A673 (cell line): ENCODE data around the gene GPER1. TPM values are rescaled to one million over a fixed set of nuclear protein-coding genes. Genes with fewer than 3 reads are reported as not detected.

Experiments
- BruUV-seq: library from RNA; stranded (reverse); fragments of 400-500 nt; replicated peaks from 2 replicates; lab custom pipeline; 2021; lab: Mats Ljungman, UMichigan
- CTCF ChIA-PET: fragments of 300-600 bp; sonication (Branson Sonifier 250); formaldehyde crosslinking; loops from one replicate; lab custom pipeline; 2022; ENCODE audit warnings: antibody characterized with exemption; lab: Charles Lee
- POLR2A ChIA-PET: fragments of 300-600 bp; sonication (Branson Sonifier 250); formaldehyde crosslinking; loops from one replicate; lab custom pipeline; 2022; ENCODE audit warnings: antibody characterized with exemption; ENCODE audit not compliant: low non-redundant PET; lab: Charles Lee
- DNase-seq: peaks from one replicate; pipeline ENCODE4 v3.0.0-alpha.2; 2015; ENCODE audit warnings: low spot score
- H3K27ac ChIP-seq: fragments of 200-600 bp; sonication (generic); 2 replicates; pipeline ENCODE4 v1.5.1; 2016; ENCODE audit warnings: mixed run types, low read depth, mild to moderate bottlenecking, mixed read lengths, antibody characterized with exemption, low read length; ENCODE audit not compliant: poor library complexity, severe bottlenecking
- H3K27me3 ChIP-seq: fragments of 200-600 bp; sonication (generic); replicated peaks from 2 replicates; pipeline ENCODE4 v1.6.1; 2017; ENCODE audit warnings: mixed run types, low read depth, mild to moderate bottlenecking, mixed read lengths, antibody characterized with exemption, low read length; ENCODE audit not compliant: insufficient read depth, poor library complexity
- H3K36me3 ChIP-seq: fragments of 200-600 bp; sonication (generic); 2 replicates; pipeline ENCODE4 v1.6.1; 2016; ENCODE audit warnings: mixed run types, mild to moderate bottlenecking, mixed read lengths, antibody characterized with exemption, low read length; ENCODE audit not compliant: insufficient read depth, poor library complexity, severe bottlenecking
- H3K4me1 ChIP-seq: fragments of 200-600 bp; sonication (generic); 2 replicates; pipeline ENCODE4 v1.6.1; 2017; ENCODE audit warnings: mixed run types, mild to moderate bottlenecking, mixed read lengths, antibody characterized with exemption, low read length; ENCODE audit not compliant: insufficient read depth, poor library complexity, severe bottlenecking
- H3K4me3 ChIP-seq: fragments of 200-600 bp; sonication (generic); 2 replicates; pipeline ENCODE4 v1.5.1; 2016; ENCODE audit warnings: low read depth, mixed run types, mild to moderate bottlenecking, mixed read lengths, low read length; ENCODE audit not compliant: poor library complexity, severe bottlenecking
- H3K9me3 ChIP-seq: fragments of 200-600 bp; sonication (generic); 2 replicates; pipeline ENCODE4 v1.6.1; 2016; ENCODE audit warnings: mixed run types, low read depth, mild to moderate bottlenecking, mixed read lengths, antibody characterized with exemption, low read length; ENCODE audit not compliant: poor library complexity, severe bottlenecking
- EZH2 ChIP-seq: fragments of 200-600 bp; sonication (generic); IDR thresholded peaks from 2 replicates; pipeline ENCODE4 v1.6.1; 2017; ENCODE audit warnings: borderline replicate concordance, low read depth, mild to moderate bottlenecking, mixed read lengths, antibody characterized with exemption, low read length; ENCODE audit not compliant: poor library complexity, severe bottlenecking
- intact Hi-C: fragments of 100-400 bp; cut with micrococcal nuclease; formaldehyde crosslinking; loops from one replicate; pipeline ENCODE4 v1.10.0; 2022; ENCODE audit not compliant: unreplicated experiment
- total RNA-seq: library from RNA; stranded (reverse); gene quantifications from 2 replicates; pipeline ENCODE4 v1.2.3, GENCODE V29; 2021
- TF ChIP-seq, protein P1 (sequence below): fragments of 300-800, 200-600 bp; sonication (generic); conservative IDR thresholded peaks from 2 replicates; pipeline ENCODE4 v1.5.1; 2017; ENCODE audit warnings: low read depth, mild to moderate bottlenecking, antibody characterized with exemption, low read length, moderate library complexity, mixed read lengths

GPER1 gene
- total RNA-seq, 1 experiment from 2014 or later = 0.37 TPM

DNA sequence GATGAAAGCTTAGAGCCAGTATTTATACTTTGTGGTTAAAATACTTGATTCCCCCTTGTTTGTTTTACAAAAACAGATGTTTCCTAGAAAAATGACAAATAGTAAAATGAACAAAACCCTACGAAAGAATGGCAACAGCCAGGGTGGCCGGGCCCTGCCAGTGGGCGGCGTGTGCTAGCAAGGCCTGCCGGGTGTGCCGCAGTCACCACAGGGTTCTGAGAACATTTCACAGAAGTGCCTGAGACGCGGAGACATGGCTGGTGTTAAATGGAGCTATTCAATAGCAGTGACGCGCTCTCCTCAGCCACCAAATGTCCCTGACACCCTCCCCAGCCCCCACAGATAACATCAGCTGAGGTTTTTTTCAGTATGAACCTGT is 29.1 kb upstream of the GPER1 start:
- TF ChIP-seq, protein P1, sequence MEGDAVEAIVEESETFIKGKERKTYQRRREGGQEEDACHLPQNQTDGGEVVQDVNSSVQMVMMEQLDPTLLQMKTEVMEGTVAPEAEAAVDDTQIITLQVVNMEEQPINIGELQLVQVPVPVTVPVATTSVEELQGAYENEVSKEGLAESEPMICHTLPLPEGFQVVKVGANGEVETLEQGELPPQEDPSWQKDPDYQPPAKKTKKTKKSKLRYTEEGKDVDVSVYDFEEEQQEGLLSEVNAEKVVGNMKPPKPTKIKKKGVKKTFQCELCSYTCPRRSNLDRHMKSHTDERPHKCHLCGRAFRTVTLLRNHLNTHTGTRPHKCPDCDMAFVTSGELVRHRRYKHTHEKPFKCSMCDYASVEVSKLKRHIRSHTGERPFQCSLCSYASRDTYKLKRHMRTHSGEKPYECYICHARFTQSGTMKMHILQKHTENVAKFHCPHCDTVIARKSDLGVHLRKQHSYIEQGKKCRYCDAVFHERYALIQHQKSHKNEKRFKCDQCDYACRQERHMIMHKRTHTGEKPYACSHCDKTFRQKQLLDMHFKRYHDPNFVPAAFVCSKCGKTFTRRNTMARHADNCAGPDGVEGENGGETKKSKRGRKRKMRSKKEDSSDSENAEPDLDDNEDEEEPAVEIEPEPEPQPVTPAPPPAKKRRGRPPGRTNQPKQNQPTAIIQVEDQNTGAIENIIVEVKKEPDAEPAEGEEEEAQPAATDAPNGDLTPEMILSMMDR = no peak
- no peak for TF ChIP-seq EZH2
- CTCF ChIA-PET = interaction anchor here (1.3 kb wide), 1 partner anchor 66 kb away, joined by 3 read pairs; no protein-coding TSS in a partner anchor
- peak; percentile 54 for DNase-seq
- Histone ChIP-seq H3K4me1 (peaks cover 42% of the 10 kb centered on the region), H3K27ac (peak overlapping the region; percentile 56), H3K9me3 (no peaks in the 10 kb centered on the region), H3K27me3 (no peaks in the 10 kb centered on the region), H3K4me3 (no peak overlapping the region), H3K36me3 (no peaks in the 10 kb centered on the region)
- no TSS peak for BruUV-seq
- POLR2A ChIA-PET = interaction anchor here (0.5 kb wide), 1 partner anchor 84 kb away, joined by 3 read pairs; the partner anchor contains the start of gene COX19
- intact Hi-C loops = no loop called here

DNA sequence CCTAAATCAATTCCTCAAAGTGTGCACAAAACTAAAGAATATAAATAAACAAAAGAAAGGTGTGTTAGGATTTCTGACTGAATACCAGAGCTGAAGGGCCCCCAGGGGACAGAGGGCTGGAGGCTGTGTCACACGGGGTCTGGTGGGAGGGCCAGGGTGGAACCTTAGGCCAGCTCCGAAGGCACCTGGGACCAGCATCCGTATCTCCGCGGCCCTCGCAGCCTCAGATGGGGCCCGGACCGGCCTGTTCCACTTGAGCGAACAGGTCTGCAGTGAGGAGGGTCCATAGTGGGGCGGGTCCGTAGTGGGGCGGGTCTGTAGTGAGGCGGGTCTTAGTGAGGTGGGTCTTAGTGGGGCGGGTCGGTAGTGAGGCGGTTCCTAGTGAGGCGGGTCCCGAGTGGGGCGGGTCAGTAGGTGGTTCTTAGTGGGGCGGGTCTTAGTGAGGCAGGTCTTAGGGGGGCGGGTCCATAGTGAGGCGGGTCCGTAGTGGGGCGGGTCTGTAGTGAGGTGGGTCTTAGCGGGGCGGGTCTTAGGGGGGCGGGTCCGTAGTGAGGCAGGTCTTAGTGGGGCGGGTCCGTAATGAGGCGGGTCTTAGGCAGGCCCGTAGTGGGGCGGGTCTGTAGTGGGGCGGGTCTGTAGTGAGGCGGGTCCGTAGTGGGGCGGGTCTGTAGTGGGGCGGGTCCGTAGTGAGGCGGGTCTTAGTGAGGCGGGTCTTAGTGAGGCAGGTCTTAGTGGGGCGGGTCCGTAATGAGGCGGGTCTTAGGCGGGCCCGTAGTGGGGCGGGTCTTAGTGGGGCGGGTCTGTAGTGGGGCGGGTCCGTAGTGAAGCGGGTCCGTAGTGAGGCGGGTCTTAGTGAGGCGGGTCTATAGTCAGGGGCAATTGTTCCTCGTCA is 28.5 kb upstream of the GPER1 start:
- ChIA-PET CTCF (interaction anchor here (1.3 kb wide), 1 partner anchor 66 kb away, joined by 3 read pairs; no protein-coding TSS in a partner anchor), POLR2A (interaction anchor here (0.5 kb wide), 1 partner anchor 84 kb away, joined by 3 read pairs; the partner anchor contains the start of gene COX19)
- H3K27me3 ChIP-seq = no peaks in the 10 kb centered on the region
- peak overlapping the region; percentile 18 for H3K4me3 ChIP-seq
- no peaks in the 10 kb centered on the region for H3K36me3 ChIP-seq
- H3K27ac ChIP-seq = peak overlapping the region; percentile 56
- H3K4me1 ChIP-seq = peaks cover 37% of the 10 kb centered on the region
- BruUV-seq = no TSS peak
- intact Hi-C loops = no loop called here
- no peaks in the 10 kb centered on the region for H3K9me3 ChIP-seq
- TF ChIP-seq EZH2 = no peak
- TF ChIP-seq, protein P1 = no peak
- DNase-seq = peak; percentile 86

DNA sequence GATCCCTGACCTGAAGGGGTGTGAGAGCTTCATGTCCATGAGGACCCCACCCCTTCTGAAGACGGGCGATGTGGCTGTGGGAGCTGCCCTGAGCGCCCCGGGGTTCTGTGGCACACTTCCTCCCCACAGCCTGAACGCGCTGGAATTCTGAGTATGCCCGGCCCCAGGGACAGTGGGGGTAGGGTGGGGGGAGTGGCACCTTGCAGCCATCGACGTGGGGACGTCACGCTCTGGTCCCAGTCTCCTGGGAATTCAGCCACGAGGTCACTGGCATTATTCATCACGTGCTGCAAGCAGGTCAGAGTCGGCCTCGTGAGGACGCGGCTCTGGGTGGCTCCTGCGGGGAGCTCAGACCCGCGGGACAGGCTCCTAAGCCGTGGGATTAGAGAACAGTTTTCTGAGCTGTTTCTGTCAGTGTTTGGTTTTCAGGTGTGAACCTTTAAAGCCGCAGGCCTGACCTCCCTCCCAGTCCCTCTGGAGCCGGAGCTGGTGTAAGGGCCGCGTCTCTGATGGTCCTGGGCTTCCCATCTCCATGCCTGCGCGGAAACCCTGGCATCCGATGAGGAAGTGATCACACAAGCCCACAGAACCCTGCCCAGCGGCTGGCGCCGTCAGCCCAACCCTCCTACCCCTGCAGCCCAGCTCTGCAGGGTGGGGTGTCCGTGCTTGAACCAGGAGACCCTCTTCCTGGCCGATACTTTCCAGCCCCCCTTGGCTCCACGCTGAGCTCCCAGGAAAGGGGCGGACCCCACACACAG is 27.4 kb upstream of the GPER1 start:
- POLR2A ChIA-PET = no interaction called here
- DNase-seq = peak; percentile 41

More for the DNA sequence above, 27.4 kb upstream of the GPER1 start:
- Histone ChIP-seq H3K36me3 (no peaks in the 10 kb centered on the region), H3K9me3 (no peaks in the 10 kb centered on the region), H3K27ac (peak overlapping the region; percentile 60), H3K4me1 (peaks cover 29% of the 10 kb centered on the region), H3K27me3 (no peaks in the 10 kb centered on the region), H3K4me3 (peak overlapping the region; percentile 18)
- CTCF ChIA-PET = no interaction called here
- intact Hi-C loops = no loop called here
- TF ChIP-seq EZH2 = no peak
- TF ChIP-seq, protein P1 = no peak
- no TSS peak for BruUV-seq
